Fibroblast of skin of abdomen (primary cell): ENCODE results near the gene DDX60. TPM values are rescaled to one million over a fixed set of nuclear protein-coding genes. Genes with fewer than 3 reads are reported as not detected.
"Not testable (repeated sequence)": the region's sequence is repeated elsewhere in the genome, so short reads cannot be mapped to it uniquely, and the experiment has no call there.

ENCODE experiments used
- DNase-seq: peaks from one replicate; pipeline ENCODE4 v3.0.0-alpha.2; 2013
- polyA plus RNA-seq, 2 experiments: library from polyadenylated mRNA; unstranded; fragments of 120-200 nt; gene quantifications; one replicate each; pipeline ENCODE4 v1.2.1, GENCODE V29; 2013; ENCODE audit not compliant: insufficient read length in 2 of 2

DDX60 gene, protein sequence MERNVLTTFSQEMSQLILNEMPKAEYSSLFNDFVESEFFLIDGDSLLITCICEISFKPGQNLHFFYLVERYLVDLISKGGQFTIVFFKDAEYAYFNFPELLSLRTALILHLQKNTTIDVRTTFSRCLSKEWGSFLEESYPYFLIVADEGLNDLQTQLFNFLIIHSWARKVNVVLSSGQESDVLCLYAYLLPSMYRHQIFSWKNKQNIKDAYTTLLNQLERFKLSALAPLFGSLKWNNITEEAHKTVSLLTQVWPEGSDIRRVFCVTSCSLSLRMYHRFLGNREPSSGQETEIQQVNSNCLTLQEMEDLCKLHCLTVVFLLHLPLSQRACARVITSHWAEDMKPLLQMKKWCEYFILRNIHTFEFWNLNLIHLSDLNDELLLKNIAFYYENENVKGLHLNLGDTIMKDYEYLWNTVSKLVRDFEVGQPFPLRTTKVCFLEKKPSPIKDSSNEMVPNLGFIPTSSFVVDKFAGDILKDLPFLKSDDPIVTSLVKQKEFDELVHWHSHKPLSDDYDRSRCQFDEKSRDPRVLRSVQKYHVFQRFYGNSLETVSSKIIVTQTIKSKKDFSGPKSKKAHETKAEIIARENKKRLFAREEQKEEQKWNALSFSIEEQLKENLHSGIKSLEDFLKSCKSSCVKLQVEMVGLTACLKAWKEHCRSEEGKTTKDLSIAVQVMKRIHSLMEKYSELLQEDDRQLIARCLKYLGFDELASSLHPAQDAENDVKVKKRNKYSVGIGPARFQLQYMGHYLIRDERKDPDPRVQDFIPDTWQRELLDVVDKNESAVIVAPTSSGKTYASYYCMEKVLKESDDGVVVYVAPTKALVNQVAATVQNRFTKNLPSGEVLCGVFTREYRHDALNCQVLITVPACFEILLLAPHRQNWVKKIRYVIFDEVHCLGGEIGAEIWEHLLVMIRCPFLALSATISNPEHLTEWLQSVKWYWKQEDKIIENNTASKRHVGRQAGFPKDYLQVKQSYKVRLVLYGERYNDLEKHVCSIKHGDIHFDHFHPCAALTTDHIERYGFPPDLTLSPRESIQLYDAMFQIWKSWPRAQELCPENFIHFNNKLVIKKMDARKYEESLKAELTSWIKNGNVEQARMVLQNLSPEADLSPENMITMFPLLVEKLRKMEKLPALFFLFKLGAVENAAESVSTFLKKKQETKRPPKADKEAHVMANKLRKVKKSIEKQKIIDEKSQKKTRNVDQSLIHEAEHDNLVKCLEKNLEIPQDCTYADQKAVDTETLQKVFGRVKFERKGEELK (N-terminal part only)
- 4.4 TPM for polyA plus RNA-seq (2013, experiment 1 of 2; ENCODE audit: insufficient read length)
- 5.0 TPM for polyA plus RNA-seq (2013, experiment 2 of 2; ENCODE audit: insufficient read length)

GRCh38 chr4:168318266-168318895, at the start of gene DDX60:
Gene DDX60, minus strand, starts transcription at chr4:168318752. Its CDS starts 7,493 bp downstream, at chr4:168311259.
- peak; percentile 76 for DNase-seq

DNA sequence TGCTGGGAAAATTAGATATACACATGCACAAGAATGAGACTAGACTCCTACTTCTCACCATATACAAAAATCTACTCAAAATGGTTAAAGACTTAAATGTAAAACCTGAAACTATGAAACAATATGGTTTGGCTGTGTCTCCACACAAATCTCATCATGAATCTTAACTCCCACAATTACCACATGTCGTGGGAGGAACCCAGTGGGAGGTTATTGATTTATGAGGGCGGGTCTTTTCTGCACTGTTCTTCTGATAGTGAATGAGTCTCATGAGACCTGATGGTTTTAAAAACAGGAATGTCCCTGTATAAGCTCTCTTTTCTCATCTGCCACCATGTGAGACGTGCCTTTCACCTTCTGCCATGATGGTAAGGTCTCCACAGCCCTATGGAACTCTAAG, 48.5 kb upstream of the DDX60 start:
- no peak for DNase-seq

DNA sequence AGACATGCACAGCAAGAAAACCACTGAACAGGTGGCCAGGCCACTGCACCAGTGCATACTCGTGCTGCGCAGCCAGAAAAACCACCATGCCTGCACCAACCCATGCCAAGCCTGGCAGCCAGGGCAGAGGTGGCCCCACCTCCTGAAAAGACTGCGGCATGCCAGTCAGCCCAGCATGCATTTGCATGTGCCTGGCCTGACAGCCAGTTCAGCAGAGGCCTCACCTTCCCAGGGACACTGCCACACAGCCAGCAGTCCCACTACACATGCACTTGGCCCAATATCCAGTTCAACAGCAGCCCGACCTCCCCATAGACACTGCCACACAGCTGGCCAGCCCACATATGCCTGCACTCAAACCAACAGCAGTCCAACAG, 43.5 kb upstream of the DDX60 start:
- DNase-seq: no peak

DNA sequence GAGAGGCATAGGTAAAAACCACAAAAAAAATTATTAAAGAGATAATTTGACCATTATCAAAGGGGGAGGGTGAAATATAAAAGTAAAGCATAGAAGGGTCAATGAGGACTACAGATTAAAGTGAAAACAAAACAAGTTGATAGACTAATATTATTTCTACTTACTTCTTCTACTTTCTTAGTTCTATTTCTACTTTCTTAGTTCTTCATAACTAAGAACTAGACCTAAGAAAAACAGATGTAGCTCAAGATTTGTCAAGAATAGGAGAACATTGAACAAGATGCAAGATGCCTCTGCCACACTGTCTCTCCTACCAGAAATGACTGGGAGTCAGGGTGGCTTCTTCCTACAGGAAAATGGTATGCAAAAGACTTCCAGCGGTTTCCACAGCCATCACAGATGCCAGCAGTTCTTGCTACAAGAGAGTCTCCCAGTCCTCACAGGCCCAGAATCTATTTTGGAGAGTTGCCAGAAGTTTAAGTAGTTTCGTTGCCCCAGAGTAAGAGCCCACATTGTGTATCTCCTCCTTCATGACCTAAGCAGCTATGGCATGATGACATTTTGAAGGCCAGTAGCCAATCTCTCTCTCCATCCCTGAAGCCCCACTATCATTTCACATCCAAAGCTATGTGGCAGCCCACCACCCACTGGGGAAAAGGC, 42.9 kb upstream of the DDX60 start:
- no peak for DNase-seq

GRCh38 chr4:168360271-168360670, 41.7 kb upstream of the DDX60 start:
- no peak for DNase-seq

DNA sequence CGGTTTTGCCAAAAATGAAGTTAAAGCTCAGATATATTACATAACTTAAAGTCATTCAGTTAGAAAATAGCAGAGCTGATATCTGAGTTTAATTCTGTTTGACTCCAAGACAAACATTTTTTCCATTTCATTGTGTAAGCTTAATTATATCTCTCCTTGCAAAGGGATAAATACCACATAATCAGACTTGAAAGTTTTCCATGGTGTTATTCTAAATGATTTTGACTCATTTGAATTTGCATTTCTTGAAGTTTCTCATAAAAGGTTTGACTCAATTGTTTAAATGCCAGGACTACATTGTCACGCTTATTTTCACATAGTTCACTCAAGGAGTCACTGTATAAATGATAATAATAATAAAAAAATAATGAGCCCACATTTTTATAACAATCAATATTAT, 39.4 kb upstream of the DDX60 start:
- DNase-seq: no peak

- DNase-seq: no peak
Observed at GRCh38 chr4:168353746-168354145, 35.2 kb upstream of the DDX60 start.

DNA sequence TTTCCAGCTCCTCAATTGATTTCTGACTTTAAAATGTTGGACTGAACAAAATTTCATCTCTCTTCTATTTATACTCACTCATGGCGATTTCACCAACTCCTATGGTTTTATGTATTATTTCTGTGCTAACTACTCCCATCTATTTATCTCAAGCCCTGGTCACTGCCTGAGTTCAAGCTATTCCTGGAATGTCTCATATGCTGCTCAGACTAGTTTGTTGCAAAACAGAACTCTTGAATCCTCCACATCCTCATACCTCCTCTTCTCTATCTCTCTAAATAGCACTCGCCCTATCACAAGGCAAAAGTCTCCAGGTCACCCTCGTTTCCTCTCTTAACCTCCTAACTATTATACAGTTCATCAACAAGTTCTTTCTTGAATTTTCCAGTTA, 19.0 kb upstream of the DDX60 start:
- peak; percentile 5 for DNase-seq

GRCh38 chr4:168336837-168337549, 18.4 kb upstream of the DDX60 start:
- DNase-seq: no peak

DNA sequence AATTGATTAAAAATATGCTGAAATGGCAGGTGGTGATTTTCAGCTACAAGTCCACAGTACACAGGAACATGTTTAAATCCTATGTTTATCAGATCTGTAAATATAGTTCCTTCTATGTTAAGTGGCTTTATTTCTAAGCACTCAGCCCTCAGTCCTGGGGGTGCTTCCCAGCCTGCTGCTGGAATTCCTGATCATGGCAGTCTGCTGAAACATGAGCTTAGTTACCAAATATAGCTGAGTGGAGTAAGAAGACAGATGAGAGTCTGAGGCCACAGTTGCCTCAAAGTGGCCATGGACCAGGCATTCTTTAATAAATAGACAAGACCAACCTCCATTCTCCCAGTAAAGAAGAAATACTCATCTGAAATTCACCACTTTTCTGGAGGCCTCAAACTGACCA, 17.1 kb upstream of the DDX60 start:
- peak; percentile 19 for DNase-seq

DNA sequence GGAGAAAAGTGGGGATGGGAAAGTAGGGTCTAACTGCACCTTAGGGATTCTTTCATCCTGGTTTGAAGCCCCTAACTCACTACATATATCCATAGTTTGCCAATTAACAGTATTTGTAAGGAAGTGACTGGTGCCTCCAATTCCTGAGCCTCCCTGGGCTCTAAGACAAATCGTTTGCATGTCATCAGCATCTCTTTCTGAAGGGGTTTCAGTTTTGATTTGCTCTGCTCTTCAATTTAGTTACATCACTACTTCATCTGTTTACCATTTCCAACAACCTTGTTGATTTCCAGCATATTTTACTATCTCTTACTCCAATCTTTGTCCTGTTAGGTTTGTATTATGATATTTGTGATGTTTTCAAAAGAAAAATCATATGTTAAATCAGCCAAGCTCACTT, 15.5 kb upstream of the DDX60 start:
- no peak for DNase-seq

DNA sequence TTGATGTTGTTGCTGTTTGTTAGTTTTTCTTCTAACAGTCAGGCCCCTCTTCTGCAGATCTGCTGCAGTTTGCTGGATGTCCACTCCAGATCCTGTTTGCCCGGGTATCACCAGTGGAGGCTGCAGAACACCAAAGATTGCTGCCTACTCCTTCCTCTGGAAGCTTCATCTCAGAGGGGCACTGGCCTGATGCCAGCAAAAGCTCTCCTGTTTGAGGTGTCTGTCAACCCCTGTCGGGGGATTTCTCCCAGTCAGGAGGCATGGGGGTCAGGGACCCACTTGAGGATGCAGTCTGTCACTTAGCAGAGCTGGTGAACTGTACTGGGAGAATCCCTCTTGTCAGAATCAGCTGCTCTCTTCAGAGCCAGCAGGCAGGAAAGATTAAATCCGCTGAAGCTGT, 12.0 kb upstream of the DDX60 start:
- DNase-seq: not testable (repeated sequence)

DNA sequence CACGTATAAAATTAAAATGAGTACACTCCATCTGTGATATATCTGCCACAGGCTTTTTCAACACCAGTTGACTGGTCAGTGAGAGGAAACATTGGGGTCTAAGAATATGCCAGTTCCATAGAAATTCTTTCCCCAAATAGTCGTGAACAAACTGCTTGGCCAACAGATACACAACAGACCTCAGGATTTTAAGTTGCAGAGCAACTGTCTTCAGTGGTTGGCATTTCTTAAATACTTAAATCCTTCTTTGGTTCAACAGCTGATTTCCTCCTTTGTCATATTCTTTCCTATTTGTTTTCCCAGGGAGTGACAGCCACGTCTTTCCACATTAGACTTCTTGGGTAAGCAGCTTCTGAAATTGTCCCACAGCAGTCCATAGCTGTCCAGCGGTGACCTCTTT, 7.0 kb upstream of the DDX60 start:
- DNase-seq: no peak

- DNase-seq: no peak
Observed at GRCh38 chr4:168321006-168321405, 2.5 kb upstream of the DDX60 start.

DNA sequence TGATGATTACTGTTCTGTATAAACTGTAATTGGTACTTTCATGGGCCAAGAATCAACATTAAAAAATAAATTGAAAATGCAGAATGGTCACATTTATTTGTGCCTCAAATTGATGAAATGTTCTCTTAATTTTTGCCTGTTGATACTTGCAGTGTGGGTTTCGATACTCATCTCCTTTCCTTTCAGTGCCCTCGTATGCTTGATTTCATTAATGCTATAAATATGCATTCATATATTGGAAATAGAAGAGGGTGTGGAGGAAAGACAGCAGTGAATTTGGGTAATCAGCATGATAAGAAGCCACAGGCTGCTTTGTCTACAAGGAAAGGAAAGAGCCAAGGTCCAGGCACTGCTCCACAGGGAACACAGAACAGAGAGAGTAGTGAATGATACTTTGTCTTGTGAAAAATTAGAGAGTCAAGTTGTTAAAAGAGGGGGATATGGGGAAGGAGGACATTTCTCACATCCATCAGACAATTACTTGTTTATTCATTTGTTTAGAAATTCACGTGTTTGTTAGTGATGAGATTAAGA, 1.0 kb upstream of the DDX60 start:
- no peak for DNase-seq

GRCh38 chr4:168317621-168318020, 931 bp downstream of the DDX60 start:
- DNase-seq: no peak

DNA sequence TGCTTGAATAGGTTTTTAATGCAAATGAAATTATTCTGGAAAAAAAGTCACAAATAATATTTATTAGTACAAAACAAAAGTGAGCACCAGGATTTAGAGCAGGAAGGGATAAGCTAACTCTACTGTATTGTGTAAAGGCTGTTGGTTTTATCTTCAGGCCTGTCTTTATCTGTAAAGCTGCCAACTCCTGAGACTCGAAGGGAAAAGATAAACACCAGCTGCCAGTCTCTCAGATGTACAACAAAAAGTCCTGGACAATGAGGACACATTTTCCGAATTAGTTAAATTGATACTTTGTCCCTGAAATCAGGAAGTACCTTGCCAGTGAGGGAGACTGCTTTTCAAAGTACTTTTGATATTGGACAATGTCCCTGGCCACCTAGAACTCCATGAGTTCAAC, 8.8 kb downstream of the DDX60 start:
- no peak for DNase-seq

- no peak for DNase-seq
Observed at GRCh38 chr4:168308912-168309311, 9.6 kb downstream of the DDX60 start.

DNA sequence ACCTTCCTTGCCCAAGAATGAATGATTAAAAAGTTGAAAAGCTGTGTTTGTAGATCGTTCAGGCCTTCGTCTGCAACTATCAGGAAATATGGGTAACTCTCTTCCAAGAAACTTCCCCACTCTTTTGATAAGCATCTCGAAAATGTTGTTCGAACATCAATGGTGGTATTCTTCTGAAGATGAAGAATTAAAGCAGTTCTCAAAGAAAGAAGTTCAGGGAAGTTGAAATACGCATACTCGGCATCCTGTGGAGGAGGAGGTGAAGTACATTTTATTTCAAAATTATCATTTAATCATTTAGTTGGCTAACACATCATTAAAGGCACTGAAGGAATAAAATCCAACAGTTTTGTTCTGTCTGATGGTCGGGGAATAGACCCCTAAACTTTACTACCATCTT, 12.1 kb downstream of the DDX60 start:
- DNase-seq: no peak

- DNase-seq: peak; percentile 51
Observed at GRCh38 chr4:168304744-168305459, 13.7 kb downstream of the DDX60 start.
